HG02973 (cell line): Measurements from ENCODE around the gene FMNL2.

Experiments
- ATAC-seq: cut with Tn5 transposase; IDR thresholded peaks from one replicate; pipeline ENCODE4 v1.9.1; 2021; ENCODE audit warnings: moderate library complexity; ENCODE audit not compliant: unreplicated experiment

FMNL2 gene

GRCh38 chr2:152569186-152569585, 234.2 kb downstream of the FMNL2 start:
- no peak for ATAC-seq

GRCh38 chr2:152571048-152571766, 236.2 kb downstream of the FMNL2 start:
- no peak for ATAC-seq

- no peak for ATAC-seq
These were observed 237.1 kb downstream of the FMNL2 start for GRCh38 chr2:152572031-152572430.

- ATAC-seq, result peak; percentile 91
These were observed 238.2 kb downstream of the FMNL2 start for GRCh38 chr2:152573168-152573567.

- no peak for ATAC-seq
These were observed 242.6 kb downstream of the FMNL2 start for GRCh38 chr2:152577579-152577978.

GRCh38 chr2:152578573-152578972, 243.6 kb downstream of the FMNL2 start:
- ATAC-seq, result no peak

- no peak for ATAC-seq
These were observed 245.7 kb downstream of the FMNL2 start for GRCh38 chr2:152580714-152581113.

GRCh38 chr2:152581360-152581759, 246.4 kb downstream of the FMNL2 start:
- no peak for ATAC-seq

- ATAC-seq, result no peak
These were observed 247.1 kb downstream of the FMNL2 start for GRCh38 chr2:152582081-152582480.

- no peak for ATAC-seq
These were observed 248.7 kb downstream of the FMNL2 start for GRCh38 chr2:152583512-152584229.

- no peak for ATAC-seq
These were observed 249.3 kb downstream of the FMNL2 start for GRCh38 chr2:152584301-152584700.

- ATAC-seq, result no peak
These were observed 251.0 kb downstream of the FMNL2 start for GRCh38 chr2:152585830-152586484.

GRCh38 chr2:152587187-152587947, 252.4 kb downstream of the FMNL2 start:
- no peak for ATAC-seq

- ATAC-seq, result no peak
These were observed 254.0 kb downstream of the FMNL2 start for GRCh38 chr2:152588998-152589397.

GRCh38 chr2:152594022-152594766, 259.2 kb downstream of the FMNL2 start:
- ATAC-seq, result peak; percentile 93

GRCh38 chr2:152594792-152595191, 259.8 kb downstream of the FMNL2 start:
- no peak for ATAC-seq

- no peak for ATAC-seq
These were observed 264.2 kb downstream of the FMNL2 start for GRCh38 chr2:152598975-152599759.

GRCh38 chr2:152600051-152600657, 265.2 kb downstream of the FMNL2 start:
- ATAC-seq, result no peak

GRCh38 chr2:152600697-152601096, 265.7 kb downstream of the FMNL2 start:
- no peak for ATAC-seq
